Retinal pigment epithelial cell (primary cell): ENCODE results near the gene DOCK6.

Experiments
- DNase-seq: peaks from one replicate; pipeline ENCODE4 v3.0.0-alpha.2; 2010; ENCODE audit warnings: low read depth
- H3K4me3 ChIP-seq: 2 replicates; pipeline ENCODE4 v1.5.1; 2011; ENCODE audit warnings: mild to moderate bottlenecking, low read length, control low read depth, moderate library complexity
- CTCF ChIP-seq: conservative IDR thresholded peaks from 2 replicates; pipeline ENCODE4 v1.5.1; 2011; ENCODE audit warnings: low read depth, low read length, control low read depth, inconsistent platforms

The DOCK6 gene

GRCh38 chr19:11172576-11172975, 89.7 kb downstream of the DOCK6 start:
- no peak for TF ChIP-seq CTCF
- no peak for DNase-seq
- no peak overlapping the region for H3K4me3 ChIP-seq

- TF ChIP-seq CTCF: no peak
- DNase-seq: no peak
- no peak overlapping the region for H3K4me3 ChIP-seq
Measured at GRCh38 chr19:11171144-11171543, 91.2 kb downstream of the DOCK6 start.

GRCh38 chr19:11169896-11170678, 92.2 kb downstream of the DOCK6 start:
- no peak for TF ChIP-seq CTCF
- no peak overlapping the region for H3K4me3 ChIP-seq
- DNase-seq: no peak

GRCh38 chr19:11168568-11168967, 93.8 kb downstream of the DOCK6 start:
- H3K4me3 ChIP-seq: no peak overlapping the region
- TF ChIP-seq CTCF: no peak
- DNase-seq: peak; percentile 66

GRCh38 chr19:11166281-11167142, 95.8 kb downstream of the DOCK6 start:
- no peak for TF ChIP-seq CTCF
- no peak for DNase-seq
- no peak overlapping the region for H3K4me3 ChIP-seq

GRCh38 chr19:11165486-11166030, 96.8 kb downstream of the DOCK6 start:
- DNase-seq: no peak
- TF ChIP-seq CTCF: no peak

More at GRCh38 chr19:11165486-11166030, 96.8 kb downstream of the DOCK6 start:
- H3K4me3 ChIP-seq: no peak overlapping the region
